Measurements from ENCODE around the gene LITAF. TPM values are rescaled to one million over a fixed set of nuclear protein-coding genes. Genes with fewer than 3 reads are reported as not detected.
"Not testable (repeated sequence)": the region's sequence is repeated elsewhere in the genome, so short reads cannot be mapped to it uniquely, and the experiment has no call there.

The LITAF gene
- total RNA-seq, 2 donors from 2014 or later, result 66.0 to 82.9 TPM

DNA sequence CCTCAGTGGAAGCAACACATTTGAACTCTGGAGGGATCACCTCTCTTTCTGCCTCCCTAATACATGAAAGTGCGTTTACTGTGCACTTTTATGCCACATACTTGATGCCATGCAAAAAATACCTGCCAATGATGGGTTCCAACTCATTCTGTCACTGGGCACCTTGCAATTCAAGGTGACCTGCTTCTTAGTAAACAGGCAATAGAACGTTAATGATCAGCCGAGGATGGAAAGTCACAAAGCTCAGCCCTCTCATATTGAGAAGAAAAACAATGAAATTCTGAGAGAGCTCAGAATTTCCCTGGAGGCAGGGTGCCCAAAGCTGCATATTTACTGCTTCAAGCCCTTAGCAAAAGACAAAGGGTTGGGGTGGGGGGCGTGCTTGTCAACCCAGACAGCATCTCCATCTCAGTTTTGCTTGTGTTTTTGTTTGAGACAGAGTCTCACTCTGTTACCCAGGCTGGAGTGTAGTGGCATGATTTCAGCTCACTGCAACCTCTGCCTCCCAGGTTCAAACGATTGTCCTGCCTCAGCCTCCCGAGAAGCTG, 23.2 kb downstream of the LITAF start:
- peak; percentile 9 for ATAC-seq (replicated peaks)
- H3K27ac Mint-ChIP-seq, result peak overlapping the region; percentile 70
- peaks cover 36% of the 10 kb centered on the region for H3K4me1 Mint-ChIP-seq

DNA sequence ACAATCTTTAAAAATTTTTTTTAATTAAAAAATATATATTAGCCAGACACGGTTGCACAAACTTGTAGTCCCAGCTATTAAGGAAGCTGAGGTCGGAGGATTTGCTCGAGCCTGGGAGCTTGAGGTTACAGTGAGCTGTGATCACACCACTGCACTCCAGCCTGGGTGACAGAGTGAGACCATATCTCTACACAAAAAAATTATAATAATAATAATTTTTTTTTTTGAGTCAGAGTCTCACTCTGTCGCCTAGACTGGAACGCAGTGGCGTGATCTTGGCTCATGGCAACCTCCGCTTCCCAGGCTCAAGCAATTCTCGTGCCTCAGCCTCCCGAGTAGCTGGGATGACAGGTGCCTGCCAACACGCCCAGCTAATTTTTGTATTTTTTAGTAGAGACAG, 23.8 kb downstream of the LITAF start:
- Mint-ChIP-seq H3K27ac (no peak overlapping the region), H3K27me3 (no peaks in the 10 kb centered on the region), H3K4me3 (peak overlapping the region; percentile 54), H3K4me1 (peaks cover 39% of the 10 kb centered on the region), H3K36me3 (ENCODE audit: low read depth) (peaks cover 53% of the 10 kb centered on the region), H3K9me3 (no peaks in the 10 kb centered on the region)
- no peak for ATAC-seq (replicated peaks)

More for the DNA sequence above, 23.2 kb downstream of the LITAF start:
- peak overlapping the region; percentile 54 for H3K4me3 Mint-ChIP-seq
- no peaks in the 10 kb centered on the region for H3K9me3 Mint-ChIP-seq
- peaks cover 55% of the 10 kb centered on the region for H3K36me3 Mint-ChIP-seq (ENCODE audit: low read depth)
- H3K27me3 Mint-ChIP-seq, result no peaks in the 10 kb centered on the region

DNA sequence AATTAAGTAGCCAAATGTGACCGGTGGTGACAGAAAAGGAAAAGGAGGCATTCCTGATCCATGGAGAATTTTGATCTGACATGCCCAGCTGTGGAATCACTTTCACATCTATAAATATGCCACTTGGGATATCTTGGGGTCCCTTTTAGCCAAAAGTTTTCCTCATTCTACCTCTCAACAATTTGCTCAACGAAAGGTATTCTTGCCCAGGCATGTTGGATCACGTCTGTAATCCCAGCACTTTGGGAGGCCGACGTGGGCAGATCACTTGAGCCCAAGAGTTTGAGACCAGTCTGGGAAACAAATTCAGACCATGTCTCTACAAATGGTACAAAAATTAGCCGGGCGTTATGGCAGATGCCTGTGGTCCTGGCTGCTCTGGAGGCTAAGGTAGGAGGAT, 24.3 kb downstream of the LITAF start:
- ATAC-seq (replicated peaks), result no peak
- Mint-ChIP-seq H3K4me3 (no peak overlapping the region), H3K36me3 (ENCODE audit: low read depth) (peaks cover 53% of the 10 kb centered on the region), H3K9me3 (no peaks in the 10 kb centered on the region), H3K27ac (no peak overlapping the region), H3K4me1 (peaks cover 39% of the 10 kb centered on the region), H3K27me3 (no peaks in the 10 kb centered on the region)

DNA sequence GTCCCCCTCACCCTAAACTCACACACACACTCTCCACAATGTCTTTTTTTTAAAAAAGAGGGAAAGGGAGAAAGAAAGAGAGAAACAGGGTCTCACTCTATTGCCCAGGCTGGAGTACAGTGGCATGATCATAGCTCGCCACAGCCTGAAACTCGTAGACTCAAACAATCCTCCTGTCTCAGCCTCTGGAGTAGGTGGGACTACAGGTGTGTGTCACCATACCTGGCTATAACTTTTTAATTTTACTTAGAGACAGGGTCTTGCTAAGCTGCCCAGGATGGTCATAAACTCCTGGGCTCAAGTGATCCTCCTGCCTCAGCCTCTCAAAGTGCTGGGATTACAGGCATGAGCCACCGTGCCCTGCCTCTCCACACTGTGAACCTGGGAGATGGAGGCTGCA, 24.9 kb downstream of the LITAF start:
- Mint-ChIP-seq H3K27me3 (no peaks in the 10 kb centered on the region), H3K27ac (peak overlapping the region; percentile 79), H3K9me3 (no peaks in the 10 kb centered on the region), H3K4me1 (peaks cover 43% of the 10 kb centered on the region), H3K36me3 (ENCODE audit: low read depth) (peaks cover 53% of the 10 kb centered on the region), H3K4me3 (peak overlapping the region; percentile 81)
- no peak for ATAC-seq (replicated peaks)

DNA sequence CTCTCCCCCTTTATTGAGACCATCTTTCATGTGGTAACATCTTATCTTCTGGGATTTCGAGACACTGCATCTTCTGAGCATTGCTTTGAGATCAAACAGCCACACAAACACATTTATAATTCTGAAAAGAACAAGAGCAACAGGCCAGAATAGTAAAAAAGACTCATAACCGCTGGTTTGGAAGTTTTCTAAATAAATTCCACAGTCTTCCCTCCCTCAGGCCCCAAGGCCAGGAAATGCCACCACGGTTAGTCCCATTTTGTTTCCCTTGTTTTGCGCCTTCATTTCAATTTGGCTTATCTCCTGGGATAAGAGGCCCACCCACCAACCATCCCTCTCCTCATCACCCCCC, 25.3 kb downstream of the LITAF start:
- H3K27ac Mint-ChIP-seq, result peak overlapping the region; percentile 79
- peaks cover 53% of the 10 kb centered on the region for H3K36me3 Mint-ChIP-seq (ENCODE audit: low read depth)
- H3K4me1 Mint-ChIP-seq, result peaks cover 41% of the 10 kb centered on the region
- peak overlapping the region; percentile 81 for H3K4me3 Mint-ChIP-seq
- no peaks in the 10 kb centered on the region for H3K27me3 Mint-ChIP-seq
- H3K9me3 Mint-ChIP-seq, result no peaks in the 10 kb centered on the region
- no peak for ATAC-seq (replicated peaks)

DNA sequence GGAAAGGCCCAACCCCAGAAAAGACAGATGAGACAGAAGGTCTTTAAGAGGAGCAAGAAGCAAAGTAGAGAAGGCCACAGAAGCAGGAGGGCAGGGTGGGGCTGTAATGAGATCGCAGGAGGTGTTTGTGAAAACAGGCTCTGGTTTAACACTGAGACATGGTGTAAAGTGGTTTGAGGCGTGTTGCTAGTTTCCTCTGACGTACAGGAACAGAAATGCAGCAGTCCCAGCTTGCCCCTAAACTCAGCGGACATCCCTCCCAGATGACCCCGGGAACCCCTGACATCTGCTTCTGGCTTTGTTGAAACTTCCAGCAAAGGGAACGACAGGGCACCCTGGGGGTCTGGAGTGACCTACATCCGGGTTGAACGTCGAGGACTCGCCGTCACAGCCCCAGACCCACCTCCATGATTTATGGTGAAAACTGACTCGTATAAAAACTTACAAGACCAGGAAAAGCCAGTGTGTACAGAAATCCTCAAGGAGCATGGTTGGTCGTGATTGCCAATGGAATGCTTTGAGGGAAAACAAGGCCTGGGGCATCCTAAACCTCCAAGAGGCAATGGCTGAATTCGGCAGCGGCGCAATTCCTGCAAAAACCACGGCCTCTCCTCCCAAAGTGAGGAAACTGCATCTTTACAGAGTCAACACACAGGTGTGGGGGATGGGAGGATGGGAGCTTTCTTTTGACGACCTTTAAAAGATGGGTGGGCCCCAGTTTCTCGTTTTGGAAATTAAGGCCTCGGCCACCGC, 25.8 kb downstream of the LITAF start:
- Mint-ChIP-seq H3K9me3 (no peaks in the 10 kb centered on the region), H3K27ac (peak overlapping the region; percentile 79), H3K36me3 (ENCODE audit: low read depth) (peaks cover 53% of the 10 kb centered on the region), H3K27me3 (no peaks in the 10 kb centered on the region), H3K4me3 (peak overlapping the region; percentile 81), H3K4me1 (peaks cover 36% of the 10 kb centered on the region)
- peak; percentile 93 for ATAC-seq (replicated peaks)

DNA sequence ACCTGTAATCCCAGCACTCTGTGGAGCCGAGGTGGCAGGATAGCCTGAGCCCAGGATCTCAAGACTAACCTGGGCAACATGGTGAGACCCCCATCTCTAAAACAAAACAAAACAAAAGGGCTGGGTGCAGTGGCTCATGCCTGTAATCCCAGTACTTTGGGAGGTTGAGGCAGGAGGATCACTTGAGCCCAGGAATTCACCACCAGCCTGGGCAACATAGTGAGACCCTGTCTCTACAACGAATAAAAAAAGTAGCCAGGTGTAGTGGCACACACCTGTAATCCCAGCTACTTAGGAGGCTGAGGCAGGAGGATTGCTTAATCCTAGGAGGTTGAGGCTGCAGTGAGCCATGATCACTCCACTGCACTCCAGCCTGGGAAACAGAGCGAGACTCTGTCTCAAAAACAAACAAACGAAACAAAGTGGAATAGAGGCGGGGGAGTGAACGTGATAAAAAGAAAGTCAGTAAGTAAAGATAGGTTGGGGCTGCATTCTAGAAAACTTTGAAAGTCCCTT, 28.4 kb downstream of the LITAF start:
- Mint-ChIP-seq H3K36me3 (ENCODE audit: low read depth) (peaks cover 70% of the 10 kb centered on the region), H3K4me1 (peaks cover 22% of the 10 kb centered on the region)
- ATAC-seq (replicated peaks); H3K4me3 Mint-ChIP-seq; H3K27me3 Mint-ChIP-seq; H3K27ac Mint-ChIP-seq; H3K9me3 Mint-ChIP-seq: not testable (repeated sequence)

DNA sequence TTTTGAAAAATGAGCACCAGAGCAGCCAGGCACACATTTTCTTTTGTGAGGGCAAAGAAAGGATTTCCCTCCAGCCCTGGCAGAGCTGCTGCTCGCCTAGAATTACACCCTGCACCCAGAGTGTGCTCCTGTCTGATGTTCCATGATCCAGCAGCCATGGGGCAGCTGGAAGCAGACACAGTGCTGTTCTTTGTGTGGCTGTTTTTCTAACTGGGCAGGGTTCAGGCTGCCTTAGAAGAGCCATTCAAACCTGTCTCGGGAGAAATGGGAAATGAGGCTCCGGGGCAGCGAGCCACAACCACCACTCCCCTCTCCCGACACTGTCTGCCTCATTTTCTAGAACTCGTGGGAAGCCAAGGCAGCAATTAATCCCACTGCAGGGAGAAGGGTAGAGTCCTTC, 28.9 kb downstream of the LITAF start:
- H3K27me3 Mint-ChIP-seq, result no peaks in the 10 kb centered on the region
- no peak overlapping the region for H3K4me3 Mint-ChIP-seq
- no peak overlapping the region for H3K27ac Mint-ChIP-seq
- H3K36me3 Mint-ChIP-seq (ENCODE audit: low read depth), result peaks cover 74% of the 10 kb centered on the region
- ATAC-seq (replicated peaks), result no peak
- peaks cover 19% of the 10 kb centered on the region for H3K4me1 Mint-ChIP-seq
- no peaks in the 10 kb centered on the region for H3K9me3 Mint-ChIP-seq

DNA sequence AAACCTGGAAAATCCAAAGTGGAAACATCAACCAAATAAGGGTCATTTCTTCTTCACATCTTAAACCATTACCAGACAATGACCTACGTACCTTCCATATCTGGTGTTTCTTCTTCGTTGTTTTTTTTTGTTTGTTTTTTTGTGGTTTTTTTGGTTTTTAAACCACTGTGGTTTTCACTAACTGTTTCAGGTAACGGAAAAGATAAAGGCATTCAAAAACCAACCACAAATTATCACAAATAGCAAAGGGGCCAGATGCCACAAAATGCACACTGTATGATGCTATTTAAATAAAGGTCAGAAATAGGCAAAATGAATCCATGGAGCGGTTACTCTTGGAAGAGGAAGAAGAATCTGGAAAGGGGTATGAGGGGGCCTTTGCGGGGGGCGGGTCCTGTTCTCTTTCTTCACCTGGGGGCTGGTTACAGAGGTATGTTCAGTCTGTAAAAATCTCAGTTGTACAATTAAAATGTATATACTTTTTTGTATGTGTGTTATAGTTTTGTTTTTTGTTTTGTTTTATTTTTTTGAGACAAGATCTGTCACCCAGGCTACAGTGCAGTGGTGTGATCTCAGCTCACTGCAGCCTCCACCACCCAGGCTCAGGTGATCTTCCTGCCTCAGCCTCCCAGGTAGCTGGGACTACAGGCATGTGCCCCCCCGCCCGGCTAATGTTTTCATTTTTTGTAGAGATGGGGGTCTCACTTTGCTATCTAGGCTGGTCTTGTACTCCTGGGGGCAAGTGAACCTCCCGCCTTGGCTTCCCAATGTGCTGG, 29.6 kb downstream of the LITAF start:
- peak overlapping the region; percentile 69 for H3K27ac Mint-ChIP-seq
- no peaks in the 10 kb centered on the region for H3K27me3 Mint-ChIP-seq
- no peak for ATAC-seq (replicated peaks)
- H3K36me3 Mint-ChIP-seq (ENCODE audit: low read depth), result peaks cover 80% of the 10 kb centered on the region
- peaks cover 19% of the 10 kb centered on the region for H3K4me1 Mint-ChIP-seq
- H3K4me3 Mint-ChIP-seq, result peak overlapping the region; percentile 22
- no peaks in the 10 kb centered on the region for H3K9me3 Mint-ChIP-seq

DNA sequence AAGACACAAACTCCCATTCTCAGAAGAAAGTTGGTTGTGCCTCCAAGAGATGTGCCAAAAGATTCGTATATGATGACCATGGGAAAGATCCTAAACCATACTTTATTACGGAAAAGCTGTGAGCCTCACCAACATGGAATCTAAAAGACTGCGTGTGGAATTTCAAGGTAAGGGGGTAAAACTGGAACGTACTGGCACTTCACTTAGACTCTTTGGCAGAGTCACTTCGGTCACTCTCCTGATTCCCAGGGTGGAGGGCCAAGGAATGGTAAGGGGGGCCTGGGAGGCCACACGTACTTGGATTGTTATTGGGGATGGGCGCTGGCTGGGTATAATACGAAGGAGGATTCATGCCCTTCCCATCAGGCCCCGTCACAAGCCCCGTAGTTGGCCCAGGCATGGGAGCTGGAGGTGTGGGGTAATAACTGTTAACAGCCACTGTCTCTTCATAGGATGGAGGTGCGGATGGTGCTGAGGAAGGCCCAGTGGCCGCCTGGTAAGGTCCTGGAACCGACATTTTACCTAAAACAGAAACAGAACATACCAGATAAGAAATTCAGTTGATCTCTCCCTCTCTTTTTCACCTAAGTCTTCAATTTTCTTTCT, 30.4 kb downstream of the LITAF start:
- Mint-ChIP-seq H3K36me3 (ENCODE audit: low read depth) (peaks cover 81% of the 10 kb centered on the region), H3K4me3 (peak overlapping the region; percentile 22), H3K27ac (peak overlapping the region; percentile 69), H3K27me3 (no peaks in the 10 kb centered on the region), H3K9me3 (no peaks in the 10 kb centered on the region), H3K4me1 (peaks cover 13% of the 10 kb centered on the region)
- no peak for ATAC-seq (replicated peaks)

DNA sequence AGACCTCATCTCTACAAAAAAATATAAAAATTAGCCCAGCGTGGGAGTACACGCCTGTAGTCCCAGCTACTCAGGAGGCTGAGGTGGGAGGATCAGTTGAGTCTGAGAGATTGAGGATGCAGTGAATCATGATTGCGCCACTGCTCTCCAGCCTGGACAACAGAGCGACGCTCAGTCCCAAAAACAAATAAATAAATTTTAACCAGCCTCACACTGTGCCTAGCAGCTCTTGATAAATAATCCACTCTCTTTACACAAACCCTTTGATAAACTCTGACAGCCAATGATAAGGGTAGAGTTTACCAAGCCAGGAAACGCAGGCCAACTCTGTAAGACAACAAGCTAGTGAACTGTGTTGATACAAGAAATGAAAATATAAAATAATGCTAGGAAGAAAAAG, 32.7 kb downstream of the LITAF start:
- H3K27ac Mint-ChIP-seq, result no peak overlapping the region
- H3K27me3 Mint-ChIP-seq, result no peaks in the 10 kb centered on the region
- peaks cover 95% of the 10 kb centered on the region for H3K36me3 Mint-ChIP-seq (ENCODE audit: low read depth)
- H3K9me3 Mint-ChIP-seq, result peaks cover 4% of the 10 kb centered on the region
- H3K4me1 Mint-ChIP-seq, result peaks cover 15% of the 10 kb centered on the region
- no peak overlapping the region for H3K4me3 Mint-ChIP-seq
- no peak for ATAC-seq (replicated peaks)

DNA sequence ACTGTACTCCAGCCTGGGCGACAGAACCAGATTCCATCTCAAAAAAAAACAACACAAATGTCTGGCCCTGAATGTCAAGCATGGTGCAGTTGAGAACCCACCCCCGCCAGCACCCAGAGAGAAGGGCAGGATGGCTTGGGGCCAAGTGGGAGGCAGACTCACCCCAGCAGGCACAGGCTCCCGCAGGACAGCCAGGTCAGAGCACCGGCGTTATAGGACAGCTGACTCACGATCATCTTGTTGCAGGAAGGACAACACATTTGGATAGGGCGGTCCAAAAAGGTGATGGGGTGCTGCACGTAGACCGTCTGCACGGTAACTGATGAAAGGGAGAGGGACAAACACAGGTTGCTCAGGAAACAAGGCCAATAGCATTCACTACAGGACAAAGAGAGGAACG, 33.3 kb downstream of the LITAF start:
- H3K4me3 Mint-ChIP-seq, result no peak overlapping the region
- no peaks in the 10 kb centered on the region for H3K27me3 Mint-ChIP-seq
- peaks cover 98% of the 10 kb centered on the region for H3K36me3 Mint-ChIP-seq (ENCODE audit: low read depth)

DNA sequence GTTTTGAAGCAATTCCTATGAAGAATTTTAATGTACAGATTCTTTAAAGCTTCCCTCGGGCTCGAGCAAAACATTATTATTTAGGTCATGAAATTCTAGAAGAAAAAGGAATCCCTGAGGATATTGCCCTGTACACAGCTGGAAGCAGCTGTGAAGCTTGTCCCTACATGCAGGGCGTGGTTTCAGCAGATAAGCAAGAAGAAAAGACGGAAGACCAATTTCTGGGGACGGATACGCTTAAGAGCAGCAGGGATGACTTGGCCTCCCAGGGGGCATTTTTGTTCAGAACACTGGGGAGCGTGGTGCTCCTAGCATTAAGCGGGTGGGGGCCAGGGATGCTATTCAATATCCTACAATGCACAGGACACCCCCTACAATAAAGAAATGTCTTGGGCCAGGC, 34.3 kb downstream of the LITAF start:
- ATAC-seq (replicated peaks), result no peak
- no peaks in the 10 kb centered on the region for H3K27me3 Mint-ChIP-seq
- no peak overlapping the region for H3K4me3 Mint-ChIP-seq
- peaks cover 4% of the 10 kb centered on the region for H3K9me3 Mint-ChIP-seq
- H3K27ac Mint-ChIP-seq, result no peak overlapping the region
- peaks cover 100% of the 10 kb centered on the region for H3K36me3 Mint-ChIP-seq (ENCODE audit: low read depth)
- H3K4me1 Mint-ChIP-seq, result peaks cover 12% of the 10 kb centered on the region

More for the DNA sequence above, 33.3 kb downstream of the LITAF start:
- H3K9me3 Mint-ChIP-seq, result peaks cover 4% of the 10 kb centered on the region
- no peak overlapping the region for H3K27ac Mint-ChIP-seq
- H3K4me1 Mint-ChIP-seq, result peaks cover 13% of the 10 kb centered on the region
- no peak for ATAC-seq (replicated peaks)

DNA sequence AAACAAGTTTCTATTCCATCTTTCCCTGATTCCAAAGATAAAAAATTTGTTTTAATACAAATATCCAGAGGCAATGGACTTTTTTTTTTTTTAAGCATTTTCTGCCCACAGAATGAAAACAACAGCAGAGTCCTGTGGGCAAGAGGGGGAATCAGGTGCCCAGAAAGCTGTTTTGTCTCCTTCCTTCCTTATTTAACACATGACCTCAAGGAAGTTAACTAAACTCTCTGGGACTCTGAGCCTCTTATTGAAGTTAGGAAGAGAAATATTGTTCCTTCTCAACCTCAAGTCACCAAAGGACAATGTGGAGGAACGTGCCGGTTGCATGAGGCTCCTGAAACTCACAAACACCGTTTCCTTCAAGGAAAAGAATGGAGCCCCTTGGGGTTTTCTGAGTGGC, 34.9 kb downstream of the LITAF start:
- peaks cover 4% of the 10 kb centered on the region for H3K9me3 Mint-ChIP-seq
- H3K27me3 Mint-ChIP-seq, result no peaks in the 10 kb centered on the region
- no peak for ATAC-seq (replicated peaks)
- no peak overlapping the region for H3K4me3 Mint-ChIP-seq
- peaks cover 100% of the 10 kb centered on the region for H3K36me3 Mint-ChIP-seq (ENCODE audit: low read depth)
- peaks cover 8% of the 10 kb centered on the region for H3K4me1 Mint-ChIP-seq
- H3K27ac Mint-ChIP-seq, result no peak overlapping the region
